CD4-positive, CD25-positive, alpha-beta regulatory T cell (primary cell): Measurements from ENCODE around the gene APBA2. TPM values are rescaled to one million over a fixed set of nuclear protein-coding genes. Genes with fewer than 3 reads are reported as not detected.

Source experiments
- ATAC-seq, 2 donors: fragments of 150-1000 bp; cut with Tn5 transposase; one replicate each; pipeline ENCODE4 v1.10.0; 2021; ENCODE audit warnings: low read depth in 2 of 2, moderate number of reproducible peaks in 2 of 2, moderate library complexity in 1 of 2
- DNase-seq, 3 donors: peaks; one replicate each; pipeline versions ENCODE4 v3.0.0 to v3.0.0-alpha.2; 2012 to 2022; ENCODE audit warnings: mixed read lengths in 1 of 3
- H3K27ac ChIP-seq: one replicate; pipeline ENCODE4 v1.7.0; 2013; ENCODE audit warnings: mild to moderate bottlenecking, low read length; ENCODE audit not compliant: insufficient read depth, poor library complexity, severe bottlenecking
- H3K27me3 ChIP-seq: one replicate; pipeline ENCODE4 v1.7.0; 2013; ENCODE audit warnings: low read length; ENCODE audit not compliant: control insufficient read depth, insufficient read depth
- H3K36me3 ChIP-seq: one replicate; pipeline ENCODE4 v1.7.0; 2013; ENCODE audit warnings: mild to moderate bottlenecking, low read length, moderate library complexity; ENCODE audit not compliant: control insufficient read depth, insufficient read depth
- H3K4me1 ChIP-seq: 2 replicates; pipeline ENCODE4 v1.7.0; 2013; ENCODE audit warnings: mild to moderate bottlenecking, low read length; ENCODE audit not compliant: insufficient read depth, control insufficient read depth, poor library complexity, severe bottlenecking
- H3K4me3 ChIP-seq: one replicate; pipeline ENCODE4 v1.7.0; 2013; ENCODE audit warnings: low read depth, mild to moderate bottlenecking, low read length, moderate library complexity
- H3K9me3 ChIP-seq, 2 experiments: 1 replicate in 1 of 2; 2 replicates in 1 of 2; pipeline ENCODE4 v1.7.0; 2013; ENCODE audit warnings: low read length in 2 of 2, mild to moderate bottlenecking in 1 of 2, moderate library complexity in 1 of 2; ENCODE audit not compliant: control insufficient read depth in 2 of 2
- H3K27ac Mint-ChIP-seq, 3 donors: one replicate each; pipeline ENCODE4 v1.8.0; 2020 to 2022; ENCODE audit warnings: mild to moderate bottlenecking in 3 of 3, mixed read lengths in 3 of 3, moderate library complexity in 2 of 3
- H3K27me3 Mint-ChIP-seq: one replicate; pipeline ENCODE4 v1.8.0; 2022; ENCODE audit warnings: mild to moderate bottlenecking, mixed read lengths
- H3K36me3 Mint-ChIP-seq: one replicate; pipeline ENCODE4 v1.8.0; 2020; ENCODE audit warnings: mixed read lengths
- H3K4me1 Mint-ChIP-seq, 4 donors: one replicate each; pipeline ENCODE4 v1.8.0; 2020 to 2022; ENCODE audit warnings: mixed read lengths in 4 of 4, mild to moderate bottlenecking in 1 of 4
- H3K4me3 Mint-ChIP-seq, 4 donors: one replicate each; pipeline ENCODE4 v1.8.0; 2020 to 2022; ENCODE audit warnings: mild to moderate bottlenecking in 4 of 4, mixed read lengths in 4 of 4, moderate library complexity in 3 of 4
- H3K9me3 Mint-ChIP-seq, 7 donors: one replicate each; pipeline ENCODE4 v1.8.0; 2020 to 2022; ENCODE audit warnings: mixed read lengths in 7 of 7, mild to moderate bottlenecking in 3 of 7, moderate library complexity in 2 of 7
- polyA plus RNA-seq, 4 donors: library from polyadenylated mRNA; unstranded; fragments of 300-500 nt; fragmentation: Illumina TruSeq; gene quantifications; one replicate each; pipeline ENCODE4 v1.2.3, GENCODE V29; 2021
- total RNA-seq: library from RNA; stranded (reverse); gene quantifications from one replicate; pipeline ENCODE4 v1.2.3, GENCODE V29; 2022

The APBA2 gene
- total and polyA plus RNA-seq, 5 donors from 2014 or later = 8.6 to 24.2 (median 13.9) TPM

DNA sequence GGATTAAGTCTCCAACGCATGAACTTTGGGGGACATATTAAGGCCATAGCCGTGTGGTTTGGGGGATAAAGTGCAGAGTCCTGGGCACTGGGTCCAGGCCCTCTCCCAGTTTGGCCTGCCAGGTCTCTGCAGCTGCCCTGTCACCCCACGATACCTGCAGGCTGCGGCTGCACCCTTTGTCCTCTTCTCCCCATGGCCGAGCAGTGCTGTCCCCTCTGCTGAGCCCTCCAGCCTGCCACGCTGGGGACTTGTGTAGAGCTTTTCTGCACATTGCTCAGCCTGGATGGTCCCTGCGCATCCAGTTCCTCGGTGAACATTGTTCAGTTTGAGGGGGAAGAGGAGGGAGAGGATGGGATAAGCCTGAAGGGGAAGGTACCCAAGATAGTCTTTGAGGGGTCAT is 167.2 kb downstream of the APBA2 start:
- Mint-ChIP-seq H3K9me3 (peaks cover 0 to 1% (median 0%) of the 10 kb centered on the region in 7 donors), H3K27me3 (peaks cover 4% of the 10 kb centered on the region), H3K4me3 (no peak overlapping the region), H3K4me1 (peaks cover 0 to 15% (median 3%) of the 10 kb centered on the region in 4 donors), H3K36me3 (peaks cover 18% of the 10 kb centered on the region), H3K27ac (no peak overlapping the region)
- Histone ChIP-seq H3K9me3 (no peaks in the 10 kb centered on the region), H3K27me3 (no peaks in the 10 kb centered on the region), H3K4me3 (no peak overlapping the region), H3K36me3 (no peaks in the 10 kb centered on the region), H3K4me1 (no peaks in the 10 kb centered on the region), H3K27ac (no peak overlapping the region)
- ATAC-seq (no peak), DNase-seq (no peak)

GRCh38 chr15:29053661-29054131 is 167.9 kb downstream of the APBA2 start:
- peaks cover 0 to 11% (median 3%) of the 10 kb centered on the region in 4 donors for H3K4me1 Mint-ChIP-seq
- H3K27me3 ChIP-seq = no peaks in the 10 kb centered on the region
- ATAC-seq = no peak
- no peaks in the 10 kb centered on the region for H3K9me3 ChIP-seq
- H3K27ac ChIP-seq = no peak overlapping the region
- H3K4me1 ChIP-seq = no peaks in the 10 kb centered on the region
- H3K36me3 ChIP-seq = no peaks in the 10 kb centered on the region
- H3K9me3 Mint-ChIP-seq = peaks cover 0 to 1% (median 0%) of the 10 kb centered on the region in 7 donors
- H3K4me3 ChIP-seq = no peak overlapping the region
- peaks cover 18% of the 10 kb centered on the region for H3K36me3 Mint-ChIP-seq
- no peak overlapping the region for H3K4me3 Mint-ChIP-seq
- DNase-seq = no peak
- H3K27ac Mint-ChIP-seq = no peak overlapping the region
- no peaks in the 10 kb centered on the region for H3K27me3 Mint-ChIP-seq

GRCh38 chr15:29054171-29055045 is 168.6 kb downstream of the APBA2 start:
- Histone ChIP-seq H3K4me3 (no peak overlapping the region), H3K9me3 (no peaks in the 10 kb centered on the region), H3K27ac (no peak overlapping the region), H3K36me3 (no peaks in the 10 kb centered on the region), H3K4me1 (no peaks in the 10 kb centered on the region), H3K27me3 (no peaks in the 10 kb centered on the region)
- H3K27me3 Mint-ChIP-seq = no peaks in the 10 kb centered on the region
- peaks cover 18% of the 10 kb centered on the region for H3K36me3 Mint-ChIP-seq
- DNase-seq (no peak), ATAC-seq (no peak)
- no peak overlapping the region for H3K4me3 Mint-ChIP-seq
- H3K27ac Mint-ChIP-seq = no peak overlapping the region
- H3K4me1 Mint-ChIP-seq = peaks cover 0 to 17% (median 3%) of the 10 kb centered on the region in 4 donors
- peaks cover 0 to 1% (median 0%) of the 10 kb centered on the region in 7 donors for H3K9me3 Mint-ChIP-seq

GRCh38 chr15:29055876-29056275 is 170.1 kb downstream of the APBA2 start:
- Histone ChIP-seq H3K27me3 (no peaks in the 10 kb centered on the region), H3K4me1 (no peaks in the 10 kb centered on the region), H3K4me3 (no peak overlapping the region), H3K27ac (no peak overlapping the region), H3K9me3 (no peaks in the 10 kb centered on the region), H3K36me3 (no peaks in the 10 kb centered on the region)
- Mint-ChIP-seq H3K9me3 (peaks cover 0 to 1% (median 0%) of the 10 kb centered on the region in 7 donors), H3K4me3 (no peak overlapping the region), H3K27me3 (no peaks in the 10 kb centered on the region), H3K27ac (peak overlapping the region in 1 of 3 donors; percentile 82), H3K4me1 (peaks cover 0 to 22% (median 1%) of the 10 kb centered on the region in 4 donors), H3K36me3 (peaks cover 19% of the 10 kb centered on the region)
- no peak for DNase-seq
- ATAC-seq = no peak

DNA sequence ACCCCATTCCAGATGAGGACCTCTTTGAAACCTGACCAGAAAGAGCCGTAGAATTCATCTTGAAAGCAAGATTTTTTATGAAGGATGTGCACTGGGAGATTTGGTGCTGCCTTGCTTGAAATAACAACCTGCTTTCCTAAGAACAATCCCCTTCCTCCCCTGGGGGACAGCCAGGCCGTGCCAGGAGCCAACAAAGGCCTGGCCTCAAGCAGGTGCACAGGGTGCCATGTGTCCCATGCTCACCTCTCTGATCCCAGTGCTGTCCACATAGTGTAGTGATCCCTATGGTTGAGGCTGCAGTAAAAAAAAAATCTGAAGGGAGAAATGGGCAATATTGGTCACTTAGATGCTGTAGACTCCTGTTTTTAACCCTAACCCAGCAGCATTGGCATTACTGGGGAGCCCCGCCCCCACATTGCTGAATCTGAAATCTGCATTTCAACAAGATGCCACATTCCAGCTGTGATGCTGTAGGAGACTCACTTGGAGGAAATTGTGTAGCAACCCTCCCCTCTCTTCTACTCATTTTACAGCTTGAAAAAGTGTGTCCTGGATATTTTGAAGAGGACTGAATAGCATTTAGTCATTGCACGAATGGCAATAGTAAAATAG is 171.2 kb downstream of the APBA2 start:
- Histone ChIP-seq H3K9me3 (no peaks in the 10 kb centered on the region), H3K36me3 (no peaks in the 10 kb centered on the region), H3K4me1 (no peaks in the 10 kb centered on the region), H3K4me3 (no peak overlapping the region), H3K27ac (no peak overlapping the region), H3K27me3 (no peaks in the 10 kb centered on the region)
- H3K27me3 Mint-ChIP-seq = no peaks in the 10 kb centered on the region
- peak overlapping the region in 1 of 3 donors; percentile 39 for H3K27ac Mint-ChIP-seq
- ATAC-seq (no peak), DNase-seq (no peak)
- no peak overlapping the region for H3K4me3 Mint-ChIP-seq
- H3K36me3 Mint-ChIP-seq = peaks cover 19% of the 10 kb centered on the region
- H3K4me1 Mint-ChIP-seq = peaks cover 0 to 32% (median 1%) of the 10 kb centered on the region in 4 donors
- peaks cover 0 to 1% (median 0%) of the 10 kb centered on the region in 7 donors for H3K9me3 Mint-ChIP-seq

- no peaks in the 10 kb centered on the region for H3K27me3 ChIP-seq
- no peaks in the 10 kb centered on the region for H3K27me3 Mint-ChIP-seq
- no peaks in the 10 kb centered on the region for H3K36me3 ChIP-seq
- no peak overlapping the region for H3K27ac Mint-ChIP-seq
- no peak overlapping the region for H3K4me3 Mint-ChIP-seq
- H3K27ac ChIP-seq = no peak overlapping the region
- H3K9me3 Mint-ChIP-seq = peaks cover 0 to 1% (median 0%) of the 10 kb centered on the region in 7 donors
- DNase-seq (no peak), ATAC-seq (no peak)
- no peaks in the 10 kb centered on the region for H3K4me1 ChIP-seq
- peaks cover 15% of the 10 kb centered on the region for H3K36me3 Mint-ChIP-seq
- no peaks in the 10 kb centered on the region for H3K9me3 ChIP-seq
- no peak overlapping the region for H3K4me3 ChIP-seq
- peaks cover 0 to 35% (median 2%) of the 10 kb centered on the region in 4 donors for H3K4me1 Mint-ChIP-seq
These were observed 172.1 kb downstream of the APBA2 start for GRCh38 chr15:29057856-29058255.

GRCh38 chr15:29058903-29059539 is 173.2 kb downstream of the APBA2 start:
- H3K27ac ChIP-seq = no peak overlapping the region
- H3K36me3 ChIP-seq = no peaks in the 10 kb centered on the region
- ATAC-seq = no peak
- H3K4me1 Mint-ChIP-seq = peaks cover 0 to 36% (median 2%) of the 10 kb centered on the region in 4 donors
- no peaks in the 10 kb centered on the region for H3K9me3 ChIP-seq
- no peak for DNase-seq
- peaks cover 9% of the 10 kb centered on the region for H3K36me3 Mint-ChIP-seq
- no peaks in the 10 kb centered on the region for H3K27me3 ChIP-seq
- no peak overlapping the region for H3K4me3 ChIP-seq
- H3K4me3 Mint-ChIP-seq = no peak overlapping the region
- peaks cover 0 to 1% (median 0%) of the 10 kb centered on the region in 7 donors for H3K9me3 Mint-ChIP-seq
- no peaks in the 10 kb centered on the region for H3K27me3 Mint-ChIP-seq
- H3K4me1 ChIP-seq = no peaks in the 10 kb centered on the region
- H3K27ac Mint-ChIP-seq = no peak overlapping the region
